ENCODE measurements around the gene MRPS24. TPM values are rescaled to one million over a fixed set of nuclear protein-coding genes. Genes with fewer than 3 reads are reported as not detected.
"Not testable (repeated sequence)": the region's sequence is repeated elsewhere in the genome, so short reads cannot be mapped to it uniquely, and the experiment has no call there.

The MRPS24 gene
- total RNA-seq, 1 donor from 2014 or later, result 168 TPM

- Histone ChIP-seq H3K27me3 (ENCODE audit: control insufficient read depth, insufficient read depth, low read length) (no peaks in the 10 kb centered on the region), H3K4me3 (ENCODE audit: low read depth, low read length) (no peak overlapping the region), H3K36me3 (ENCODE audit: control insufficient read depth, insufficient read depth, low read length) (no peaks in the 10 kb centered on the region)
- DNase-seq (ENCODE audit: low read depth), result no peak
- no peak for TF ChIP-seq CTCF (IDR thresholded peaks at IDR 0.05; ENCODE audit: insufficient read depth, low read length, poor library complexity, severe bottlenecking)
Measured at GRCh38 chr7:43844257-43844656, 25.1 kb downstream of the MRPS24 start.

- no peak for DNase-seq (ENCODE audit: low read depth)
- no peaks in the 10 kb centered on the region for H3K27me3 ChIP-seq (ENCODE audit: control insufficient read depth, insufficient read depth, low read length)
- TF ChIP-seq CTCF (IDR thresholded peaks at IDR 0.05; ENCODE audit: insufficient read depth, low read length, poor library complexity, severe bottlenecking), result no peak
- no peaks in the 10 kb centered on the region for H3K36me3 ChIP-seq (ENCODE audit: control insufficient read depth, insufficient read depth, low read length)
- H3K4me3 ChIP-seq (ENCODE audit: low read depth, low read length), result no peak overlapping the region
Measured at GRCh38 chr7:43843296-43843695, 26.0 kb downstream of the MRPS24 start.

GRCh38 chr7:43838201-43838658 lies 31.1 kb downstream of the MRPS24 start:
- Histone ChIP-seq H3K36me3 (ENCODE audit: control insufficient read depth, insufficient read depth, low read length) (no peaks in the 10 kb centered on the region), H3K4me3 (ENCODE audit: low read depth, low read length) (no peak overlapping the region), H3K27me3 (ENCODE audit: control insufficient read depth, insufficient read depth, low read length) (no peaks in the 10 kb centered on the region)
- no peak for TF ChIP-seq CTCF (IDR thresholded peaks at IDR 0.05; ENCODE audit: insufficient read depth, low read length, poor library complexity, severe bottlenecking)
- no peak for DNase-seq (ENCODE audit: low read depth)

GRCh38 chr7:43834463-43835251 lies 34.7 kb downstream of the MRPS24 start:
- Histone ChIP-seq H3K4me3 (ENCODE audit: low read depth, low read length) (no peak overlapping the region), H3K27me3 (ENCODE audit: control insufficient read depth, insufficient read depth, low read length) (no peaks in the 10 kb centered on the region), H3K36me3 (ENCODE audit: control insufficient read depth, insufficient read depth, low read length) (no peaks in the 10 kb centered on the region)
- no peak for TF ChIP-seq CTCF (IDR thresholded peaks at IDR 0.05; ENCODE audit: insufficient read depth, low read length, poor library complexity, severe bottlenecking)
- DNase-seq (ENCODE audit: low read depth), result no peak

- not testable (repeated sequence) for H3K4me3 ChIP-seq (ENCODE audit: low read depth, low read length); H3K27me3 ChIP-seq (ENCODE audit: control insufficient read depth, insufficient read depth, low read length); DNase-seq (ENCODE audit: low read depth); H3K36me3 ChIP-seq (ENCODE audit: control insufficient read depth, insufficient read depth, low read length)
Measured at GRCh38 chr7:43830917-43831316, 38.4 kb downstream of the MRPS24 start.

GRCh38 chr7:43825391-43825808 lies 43.9 kb downstream of the MRPS24 start:
- DNase-seq (ENCODE audit: low read depth), result no peak
- Histone ChIP-seq H3K36me3 (ENCODE audit: control insufficient read depth, insufficient read depth, low read length) (no peaks in the 10 kb centered on the region), H3K27me3 (ENCODE audit: control insufficient read depth, insufficient read depth, low read length) (no peaks in the 10 kb centered on the region), H3K4me3 (ENCODE audit: low read depth, low read length) (no peak overlapping the region)
- no peak for TF ChIP-seq CTCF (IDR thresholded peaks at IDR 0.05; ENCODE audit: insufficient read depth, low read length, poor library complexity, severe bottlenecking)
